HEK293 (cell line): ENCODE results near the gene CTNNA2.

Experiments used
- ZNF24 ChIP-seq: fragments of 450-650 bp; formaldehyde crosslinking; IDR thresholded peaks from 2 replicates; pipeline ENCODE4 v1.5.1; 2016; ENCODE audit warnings: missing biosample characterization, missing genetic modification characterization
- ZNF423 ChIP-seq: fragments of 450-650 bp; formaldehyde crosslinking; IDR thresholded peaks from 2 replicates; pipeline ENCODE4 v1.5.1; 2016; ENCODE audit warnings: missing biosample characterization, missing genetic modification characterization
- ZNF624 ChIP-seq: fragments of 450-650 bp; formaldehyde crosslinking; IDR thresholded peaks from 2 replicates; pipeline ENCODE4 v1.5.1; 2017; ENCODE audit warnings: missing biosample characterization, missing genetic modification characterization
- ZNF785 ChIP-seq: fragments of 450-650 bp; formaldehyde crosslinking; IDR thresholded peaks from 2 replicates; pipeline ENCODE4 v1.5.1; 2016; ENCODE audit warnings: missing biosample characterization, missing genetic modification characterization
- TF ChIP-seq, protein P1 (sequence below): fragments of 450-650 bp; formaldehyde crosslinking; IDR thresholded peaks from 2 replicates; pipeline ENCODE4 v1.5.1; 2016; ENCODE audit warnings: missing biosample characterization, missing genetic modification characterization
- TF ChIP-seq, protein P2 (sequence below): IDR thresholded peaks from 2 replicates; pipeline ENCODE4 v1.6.1; 2011; ENCODE audit warnings: mild to moderate bottlenecking, low read depth, low read length, borderline replicate concordance
- TF ChIP-seq, protein P3 (sequence below): fragments of 450-650 bp; formaldehyde crosslinking; IDR thresholded peaks from 2 replicates; pipeline ENCODE4 v1.5.1; 2016; ENCODE audit warnings: missing biosample characterization, missing genetic modification characterization
- TF ChIP-seq, protein P4 (sequence below): fragments of 450-650 bp; formaldehyde crosslinking; IDR thresholded peaks from 2 replicates; pipeline ENCODE4 v1.5.1; 2017; ENCODE audit warnings: missing biosample characterization, missing genetic modification characterization
- TF ChIP-seq, protein P5 (sequence below): fragments of 450-650 bp; formaldehyde crosslinking; IDR thresholded peaks from 2 replicates; pipeline ENCODE4 v1.5.1; 2016; ENCODE audit warnings: missing biosample characterization, missing genetic modification characterization
- TF ChIP-seq, protein P6 (sequence below): fragments of 450-650 bp; formaldehyde crosslinking; IDR thresholded peaks from 2 replicates; pipeline ENCODE4 v1.5.1; 2016; ENCODE audit warnings: missing biosample characterization, missing genetic modification characterization

DNA sequence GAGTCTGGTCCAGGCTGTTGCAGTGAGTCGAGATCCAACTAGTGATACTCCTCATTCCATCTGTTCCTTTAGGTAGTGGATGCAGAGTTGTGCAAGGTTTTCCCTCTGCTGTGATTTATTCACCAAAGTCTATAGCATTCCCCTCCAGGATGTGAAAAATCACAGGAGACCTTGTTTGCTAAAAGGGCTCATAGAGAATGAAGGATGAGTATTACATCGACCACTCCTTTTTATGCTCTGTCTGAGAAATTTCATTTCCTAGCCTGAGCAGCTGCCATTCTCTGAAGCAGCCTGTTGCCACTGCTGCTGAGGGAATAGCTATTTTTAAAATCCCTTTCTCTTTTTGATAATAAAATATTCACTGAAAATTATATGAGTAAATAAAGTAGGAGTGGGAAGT, 925.8 kb downstream of the CTNNA2 start:
- TF ChIP-seq, protein P1, sequence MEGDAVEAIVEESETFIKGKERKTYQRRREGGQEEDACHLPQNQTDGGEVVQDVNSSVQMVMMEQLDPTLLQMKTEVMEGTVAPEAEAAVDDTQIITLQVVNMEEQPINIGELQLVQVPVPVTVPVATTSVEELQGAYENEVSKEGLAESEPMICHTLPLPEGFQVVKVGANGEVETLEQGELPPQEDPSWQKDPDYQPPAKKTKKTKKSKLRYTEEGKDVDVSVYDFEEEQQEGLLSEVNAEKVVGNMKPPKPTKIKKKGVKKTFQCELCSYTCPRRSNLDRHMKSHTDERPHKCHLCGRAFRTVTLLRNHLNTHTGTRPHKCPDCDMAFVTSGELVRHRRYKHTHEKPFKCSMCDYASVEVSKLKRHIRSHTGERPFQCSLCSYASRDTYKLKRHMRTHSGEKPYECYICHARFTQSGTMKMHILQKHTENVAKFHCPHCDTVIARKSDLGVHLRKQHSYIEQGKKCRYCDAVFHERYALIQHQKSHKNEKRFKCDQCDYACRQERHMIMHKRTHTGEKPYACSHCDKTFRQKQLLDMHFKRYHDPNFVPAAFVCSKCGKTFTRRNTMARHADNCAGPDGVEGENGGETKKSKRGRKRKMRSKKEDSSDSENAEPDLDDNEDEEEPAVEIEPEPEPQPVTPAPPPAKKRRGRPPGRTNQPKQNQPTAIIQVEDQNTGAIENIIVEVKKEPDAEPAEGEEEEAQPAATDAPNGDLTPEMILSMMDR (tag by site-specific recombination): no peak
- TF ChIP-seq ZNF423 (tag by site-specific recombination): no peak
- TF ChIP-seq, protein P2, sequence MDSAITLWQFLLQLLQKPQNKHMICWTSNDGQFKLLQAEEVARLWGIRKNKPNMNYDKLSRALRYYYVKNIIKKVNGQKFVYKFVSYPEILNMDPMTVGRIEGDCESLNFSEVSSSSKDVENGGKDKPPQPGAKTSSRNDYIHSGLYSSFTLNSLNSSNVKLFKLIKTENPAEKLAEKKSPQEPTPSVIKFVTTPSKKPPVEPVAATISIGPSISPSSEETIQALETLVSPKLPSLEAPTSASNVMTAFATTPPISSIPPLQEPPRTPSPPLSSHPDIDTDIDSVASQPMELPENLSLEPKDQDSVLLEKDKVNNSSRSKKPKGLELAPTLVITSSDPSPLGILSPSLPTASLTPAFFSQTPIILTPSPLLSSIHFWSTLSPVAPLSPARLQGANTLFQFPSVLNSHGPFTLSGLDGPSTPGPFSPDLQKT: no peak
- no peak for TF ChIP-seq ZNF785 (tag by site-specific recombination)
- TF ChIP-seq, protein P3, sequence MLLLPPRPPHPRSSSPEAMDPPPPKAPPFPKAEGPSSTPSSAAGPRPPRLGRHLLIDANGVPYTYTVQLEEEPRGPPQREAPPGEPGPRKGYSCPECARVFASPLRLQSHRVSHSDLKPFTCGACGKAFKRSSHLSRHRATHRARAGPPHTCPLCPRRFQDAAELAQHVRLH (tag by site-specific recombination): no peak
- TF ChIP-seq, protein P4, sequence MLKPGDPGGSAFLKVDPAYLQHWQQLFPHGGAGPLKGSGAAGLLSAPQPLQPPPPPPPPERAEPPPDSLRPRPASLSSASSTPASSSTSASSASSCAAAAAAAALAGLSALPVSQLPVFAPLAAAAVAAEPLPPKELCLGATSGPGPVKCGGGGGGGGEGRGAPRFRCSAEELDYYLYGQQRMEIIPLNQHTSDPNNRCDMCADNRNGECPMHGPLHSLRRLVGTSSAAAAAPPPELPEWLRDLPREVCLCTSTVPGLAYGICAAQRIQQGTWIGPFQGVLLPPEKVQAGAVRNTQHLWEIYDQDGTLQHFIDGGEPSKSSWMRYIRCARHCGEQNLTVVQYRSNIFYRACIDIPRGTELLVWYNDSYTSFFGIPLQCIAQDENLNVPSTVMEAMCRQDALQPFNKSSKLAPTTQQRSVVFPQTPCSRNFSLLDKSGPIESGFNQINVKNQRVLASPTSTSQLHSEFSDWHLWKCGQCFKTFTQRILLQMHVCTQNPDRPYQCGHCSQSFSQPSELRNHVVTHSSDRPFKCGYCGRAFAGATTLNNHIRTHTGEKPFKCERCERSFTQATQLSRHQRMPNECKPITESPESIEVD (tag by site-specific recombination): no peak
- TF ChIP-seq, protein P5, sequence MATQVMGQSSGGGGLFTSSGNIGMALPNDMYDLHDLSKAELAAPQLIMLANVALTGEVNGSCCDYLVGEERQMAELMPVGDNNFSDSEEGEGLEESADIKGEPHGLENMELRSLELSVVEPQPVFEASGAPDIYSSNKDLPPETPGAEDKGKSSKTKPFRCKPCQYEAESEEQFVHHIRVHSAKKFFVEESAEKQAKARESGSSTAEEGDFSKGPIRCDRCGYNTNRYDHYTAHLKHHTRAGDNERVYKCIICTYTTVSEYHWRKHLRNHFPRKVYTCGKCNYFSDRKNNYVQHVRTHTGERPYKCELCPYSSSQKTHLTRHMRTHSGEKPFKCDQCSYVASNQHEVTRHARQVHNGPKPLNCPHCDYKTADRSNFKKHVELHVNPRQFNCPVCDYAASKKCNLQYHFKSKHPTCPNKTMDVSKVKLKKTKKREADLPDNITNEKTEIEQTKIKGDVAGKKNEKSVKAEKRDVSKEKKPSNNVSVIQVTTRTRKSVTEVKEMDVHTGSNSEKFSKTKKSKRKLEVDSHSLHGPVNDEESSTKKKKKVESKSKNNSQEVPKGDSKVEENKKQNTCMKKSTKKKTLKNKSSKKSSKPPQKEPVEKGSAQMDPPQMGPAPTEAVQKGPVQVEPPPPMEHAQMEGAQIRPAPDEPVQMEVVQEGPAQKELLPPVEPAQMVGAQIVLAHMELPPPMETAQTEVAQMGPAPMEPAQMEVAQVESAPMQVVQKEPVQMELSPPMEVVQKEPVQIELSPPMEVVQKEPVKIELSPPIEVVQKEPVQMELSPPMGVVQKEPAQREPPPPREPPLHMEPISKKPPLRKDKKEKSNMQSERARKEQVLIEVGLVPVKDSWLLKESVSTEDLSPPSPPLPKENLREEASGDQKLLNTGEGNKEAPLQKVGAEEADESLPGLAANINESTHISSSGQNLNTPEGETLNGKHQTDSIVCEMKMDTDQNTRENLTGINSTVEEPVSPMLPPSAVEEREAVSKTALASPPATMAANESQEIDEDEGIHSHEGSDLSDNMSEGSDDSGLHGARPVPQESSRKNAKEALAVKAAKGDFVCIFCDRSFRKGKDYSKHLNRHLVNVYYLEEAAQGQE (tag by site-specific recombination): no peak
- TF ChIP-seq, protein P6, sequence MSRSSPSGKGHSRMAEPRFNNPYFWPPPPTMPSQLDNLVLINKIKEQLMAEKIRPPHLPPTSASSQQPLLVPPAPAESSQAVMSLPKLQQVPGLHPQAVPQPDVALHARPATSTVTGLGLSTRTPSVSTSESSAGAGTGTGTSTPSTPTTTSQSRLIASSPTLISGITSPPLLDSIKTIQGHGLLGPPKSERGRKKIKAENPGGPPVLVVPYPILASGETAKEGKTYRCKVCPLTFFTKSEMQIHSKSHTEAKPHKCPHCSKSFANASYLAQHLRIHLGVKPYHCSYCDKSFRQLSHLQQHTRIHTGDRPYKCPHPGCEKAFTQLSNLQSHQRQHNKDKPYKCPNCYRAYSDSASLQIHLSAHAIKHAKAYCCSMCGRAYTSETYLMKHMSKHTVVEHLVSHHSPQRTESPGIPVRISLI: no peak
- TF ChIP-seq ZNF24 (tag by site-specific recombination): no peak
- TF ChIP-seq ZNF624 (tag by site-specific recombination): no peak
